Stimulated activated CD4-positive, alpha-beta T cell treated with anti-CD3 and anti-CD28 coated beads, TNF-alpha, amount 100 ng/mL, for 1 hour (primary cell): Measurements from ENCODE around the gene TSHR.

Source experiments
- DNase-seq, 3 donors: peaks; one replicate each; pipeline ENCODE4 v3.0.0-alpha.2; 2020; ENCODE audit warnings: low read depth in 3 of 3, low spot score in 1 of 3

TSHR gene

GRCh38 chr14:81170104-81170828, 214.8 kb downstream of the TSHR start:
- DNase-seq, result peak; percentile 64 to 73 (median 67)

DNA sequence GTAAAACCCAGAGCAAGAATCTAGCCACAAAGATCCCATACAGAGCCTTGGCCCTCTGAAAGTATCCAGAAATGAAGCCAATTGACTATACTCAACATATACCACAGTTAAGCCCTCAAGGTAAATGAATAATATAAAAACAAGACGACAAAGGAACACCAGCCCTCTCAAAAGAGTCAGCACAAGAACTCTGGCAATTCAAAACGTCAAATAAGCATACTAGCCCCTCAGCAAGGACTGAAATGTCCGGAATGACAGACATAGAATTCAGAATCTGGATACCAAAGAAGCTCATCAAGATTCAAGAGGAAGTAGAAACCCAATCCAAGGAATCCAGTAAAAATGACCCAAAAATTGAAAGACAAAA, 215.4 kb downstream of the TSHR start:
- no peak for DNase-seq

DNA sequence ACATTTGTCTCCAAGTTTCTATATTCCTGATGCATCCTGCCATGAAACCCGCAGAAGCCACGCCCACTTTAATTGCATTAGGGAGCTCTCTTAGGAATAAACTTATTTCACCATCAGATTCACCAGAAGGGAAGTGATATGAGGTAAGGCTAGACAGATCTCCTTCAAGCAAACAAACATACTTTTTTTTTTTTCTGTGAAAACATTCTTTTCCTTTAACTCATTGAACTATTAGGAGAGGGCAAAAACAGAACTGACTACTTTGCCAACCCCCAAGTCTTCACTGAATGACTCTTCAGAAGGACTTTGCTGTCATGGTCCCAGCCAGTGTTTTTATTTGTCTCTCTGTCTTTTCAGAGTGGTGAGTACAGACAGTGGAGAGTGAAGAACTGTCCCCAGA, 216.9 kb downstream of the TSHR start:
- DNase-seq, result no peak

DNA sequence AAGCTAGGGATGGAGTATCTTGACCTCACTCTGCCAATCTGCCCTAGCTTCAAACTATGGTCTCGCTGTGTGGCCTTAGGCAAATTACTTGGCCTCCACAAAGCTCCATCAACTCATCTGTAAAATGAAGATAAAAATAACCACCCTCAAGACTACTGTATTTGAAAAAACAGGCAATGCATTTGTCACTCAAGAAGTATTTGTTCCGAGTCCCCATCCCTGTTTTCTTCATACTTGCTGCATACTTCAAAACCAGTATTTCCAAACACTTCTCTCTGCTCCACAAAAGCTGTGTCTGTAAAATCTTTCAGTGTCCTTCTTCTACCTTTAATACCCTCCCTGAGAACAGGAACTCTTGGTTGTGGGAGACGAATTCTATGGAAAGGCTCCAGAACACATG, 217.5 kb downstream of the TSHR start:
- DNase-seq, result no peak

- DNase-seq, result no peak
Observed at GRCh38 chr14:81176241-81176640, 220.8 kb downstream of the TSHR start.

DNA sequence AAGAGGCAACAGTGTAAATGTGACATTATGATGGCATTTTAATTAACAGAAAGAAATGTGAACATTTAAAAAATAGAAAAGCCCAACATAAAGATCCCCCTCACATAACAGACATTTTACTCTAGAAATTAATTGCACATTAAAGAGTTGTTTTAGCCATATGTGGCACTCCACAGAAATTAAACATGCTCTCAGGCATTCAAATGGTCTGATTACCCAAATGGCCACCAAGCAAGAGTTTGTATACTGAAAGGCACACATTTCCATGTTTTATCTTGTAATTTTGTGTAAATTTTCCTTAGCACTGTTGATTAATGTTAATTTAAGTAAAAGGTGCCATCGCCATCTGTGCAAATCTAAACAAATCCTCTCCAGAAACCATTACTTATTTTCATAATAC, 221.8 kb downstream of the TSHR start:
- no peak for DNase-seq

- DNase-seq, result no peak
Observed at GRCh38 chr14:81178063-81178462, 222.6 kb downstream of the TSHR start.

GRCh38 chr14:81179631-81180030, 224.2 kb downstream of the TSHR start:
- DNase-seq, result no peak

- DNase-seq, result no peak
Observed at GRCh38 chr14:81187832-81188522, 232.6 kb downstream of the TSHR start.

- no peak for DNase-seq
Observed at GRCh38 chr14:81192594-81192993, 237.2 kb downstream of the TSHR start.

- DNase-seq, result no peak
Observed at GRCh38 chr14:81193924-81194633, 238.7 kb downstream of the TSHR start.
